ENCODE data around the gene RGS11. TPM values are rescaled to one million over a fixed set of nuclear protein-coding genes. Genes with fewer than 3 reads are reported as not detected.
A peak's percentile ranks its signal among the peaks of the same experiment; 100 is the strongest.

The RGS11 gene
- total and polyA plus RNA-seq, 12 donors, result 1.9 to 36.4 (median 12.5) TPM

DNA sequence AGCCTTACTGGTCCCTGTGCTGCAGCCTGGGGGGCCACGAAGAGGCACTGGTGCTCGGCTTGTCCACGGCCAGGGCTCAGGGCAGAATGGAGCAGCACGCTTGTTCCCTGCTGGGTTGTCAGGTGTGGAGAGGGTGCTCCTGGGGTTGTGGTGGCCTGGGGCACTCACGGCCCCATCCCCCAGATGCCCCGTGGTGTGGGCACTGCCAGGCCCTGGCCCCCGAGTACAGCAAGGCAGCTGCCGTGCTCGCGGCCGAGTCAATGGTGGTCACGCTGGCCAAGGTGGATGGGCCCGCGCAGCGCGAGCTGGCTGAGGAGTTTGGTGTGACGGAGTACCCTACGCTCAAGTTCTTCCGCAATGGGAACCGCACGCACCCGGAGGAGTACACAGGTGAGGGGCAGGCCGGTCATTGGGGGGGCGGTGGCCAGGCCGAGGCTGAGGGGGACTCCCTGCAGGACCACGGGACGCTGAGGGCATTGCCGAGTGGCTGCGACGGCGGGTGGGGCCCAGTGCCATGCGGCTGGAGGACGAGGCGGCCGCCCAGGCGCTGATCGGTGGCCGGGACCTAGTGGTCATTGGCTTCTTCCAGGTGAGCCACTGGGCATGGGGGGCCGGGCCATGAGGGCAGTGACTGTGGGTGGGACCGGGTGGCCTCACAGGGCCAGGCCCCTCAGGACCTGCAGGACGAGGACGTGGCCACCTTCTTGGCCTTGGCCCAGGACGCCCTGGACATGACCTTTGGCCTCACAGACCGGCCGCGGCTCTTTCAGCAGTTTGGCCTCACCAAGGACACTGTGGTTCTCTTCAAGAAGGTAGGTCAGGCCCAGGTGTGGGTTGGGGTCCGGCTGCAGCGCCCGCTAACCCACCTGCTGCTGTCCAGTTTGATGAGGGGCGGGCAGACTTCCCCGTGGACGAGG lies 8.7 kb upstream of the RGS11 start:
- no peak for DNase-seq
- no peak for ATAC-seq
- H3K4me1 ChIP-seq, result peaks cover 0 to 15% (median 11%) of the 10 kb centered on the region in 9 donors
- intact Hi-C loops (cut with DNase I), result no loop called here
- WGBS, 2 donors, result 92% methylated on average over 52 of the region's 52 CpGs
- peaks cover 0 to 31% (median 14%) of the 10 kb centered on the region in 9 donors for H3K36me3 ChIP-seq
- no peak for TF ChIP-seq CTCF (IDR thresholded peaks at IDR 0.05)
- H3K4me3 ChIP-seq, result no peak overlapping the region
- peaks cover 0 to 29% (median 17%) of the 10 kb centered on the region in 7 donors for H3K27me3 ChIP-seq
- no peak overlapping the region for H3K27ac ChIP-seq
- H3K9me3 ChIP-seq, result no peaks in the 10 kb centered on the region

DNA sequence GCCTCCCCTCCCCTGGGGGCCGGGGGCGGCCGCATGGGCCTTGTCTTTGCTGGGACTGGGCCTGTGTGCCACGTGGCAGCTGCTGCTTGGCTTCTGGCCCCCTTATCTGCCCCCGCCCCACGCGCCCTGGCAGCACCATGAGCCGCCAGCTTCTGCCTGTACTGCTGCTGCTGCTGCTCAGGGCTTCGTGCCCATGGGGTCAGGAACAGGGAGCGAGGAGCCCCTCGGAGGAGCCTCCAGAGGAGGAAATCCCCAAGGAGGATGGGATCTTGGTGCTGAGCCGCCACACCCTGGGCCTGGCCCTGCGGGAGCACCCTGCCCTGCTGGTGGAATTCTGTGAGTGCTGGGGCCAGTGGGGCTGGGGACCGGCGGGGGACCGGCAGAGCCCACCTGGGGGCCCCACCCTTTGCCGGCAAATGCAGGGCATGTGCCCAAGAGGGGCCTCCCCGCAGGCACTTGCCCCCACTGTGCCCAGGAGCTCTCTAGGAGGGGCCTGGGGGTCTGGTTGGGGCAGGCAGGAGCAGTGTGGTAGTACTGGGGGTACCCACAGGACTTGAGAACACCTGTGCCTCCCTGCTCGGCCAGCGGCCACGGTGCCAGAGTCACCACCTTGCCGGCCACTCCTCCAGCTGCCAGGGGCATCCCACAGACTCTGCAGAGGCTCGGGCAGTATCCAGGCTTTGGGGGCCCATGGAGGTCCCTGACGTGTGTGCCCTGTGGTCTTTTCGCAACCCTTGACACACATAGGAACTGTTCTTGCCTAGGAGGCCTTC lies 7.5 kb upstream of the RGS11 start, which contains the start of gene PDIA2:
TSS of gene PDIA2 (plus strand) at position 132 of the 773 bp plus-strand sequence. CDS start at position 138, 6 bp downstream.
- no peak for TF ChIP-seq CTCF (IDR thresholded peaks at IDR 0.05)
- H3K36me3 ChIP-seq, result peaks cover 0 to 19% (median 2%) of the 10 kb centered on the region in 9 donors
- intact Hi-C loops (cut with DNase I), result no loop called here
- no peak within 1 kb of the TSS for H3K4me3 ChIP-seq
- ATAC-seq (peak in 5 of 8 donors; percentile 18 to 60 (median 33)), DNase-seq (no peak)
- H3K4me1 ChIP-seq, result peaks cover 0 to 20% (median 12%) of the 10 kb centered on the region in 9 donors
- 72 to 74% methylated on average over 25 of the region's 25 CpGs for WGBS, 2 donors
- H3K9me3 ChIP-seq, result no peaks in the 10 kb centered on the region
- peaks cover 0 to 38% (median 17%) of the 10 kb centered on the region in 7 donors for H3K27me3 ChIP-seq
- no peak within 1 kb of the TSS for H3K27ac ChIP-seq

DNA sequence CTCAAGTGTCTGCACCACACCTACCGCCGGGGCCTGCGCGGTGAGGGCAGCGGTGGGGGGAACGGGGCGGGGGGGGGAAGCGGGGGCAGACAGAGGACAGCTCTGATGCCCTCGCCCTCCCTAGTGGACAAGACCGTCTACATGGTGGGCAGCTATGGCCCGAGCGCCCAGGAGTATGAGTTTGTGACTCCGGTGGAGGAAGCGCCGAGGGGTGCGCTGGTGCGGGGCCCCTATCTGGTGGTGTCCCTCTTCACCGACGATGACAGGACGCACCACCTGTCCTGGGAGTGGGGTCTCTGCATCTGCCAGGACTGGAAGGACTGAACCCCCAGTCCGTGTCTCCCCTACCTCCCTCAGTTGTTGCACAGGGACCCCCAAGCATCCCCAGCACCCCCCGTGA lies 6.7 kb upstream of the RGS11 start:
- H3K4me1 ChIP-seq, result peaks cover 0 to 20% (median 12%) of the 10 kb centered on the region in 9 donors
- H3K4me3 ChIP-seq, result no peak overlapping the region
- H3K27ac ChIP-seq, result no peak overlapping the region

More for the DNA sequence above, 6.7 kb upstream of the RGS11 start:
- no peaks in the 10 kb centered on the region for H3K9me3 ChIP-seq
- peaks cover 0 to 12% (median 0%) of the 10 kb centered on the region in 9 donors for H3K36me3 ChIP-seq
- TF ChIP-seq CTCF (IDR thresholded peaks at IDR 0.05), result no peak
- DNase-seq (no peak), ATAC-seq (no peak)
- peaks cover 0 to 38% (median 17%) of the 10 kb centered on the region in 7 donors for H3K27me3 ChIP-seq
- WGBS, 2 donors, result 79 to 82% methylated on average over 19 to 22 of the region's 22 CpGs
- intact Hi-C loops (cut with DNase I), result no loop called here
